Colonic mucosa (tissue), 4 donors: ENCODE measurements around the gene GPR108. TPM values are rescaled to one million over a fixed set of nuclear protein-coding genes. Genes with fewer than 3 reads are reported as not detected.

Experiments used
- DNase-seq: peaks from one replicate; pipeline ENCODE4 v3.0.0-alpha.2; 2020
- H3K27ac ChIP-seq: fragments of 200-600 bp; one replicate; pipeline ENCODE4 v1.8.0; 2021
- H3K27me3 ChIP-seq: fragments of 200-600 bp; one replicate; pipeline ENCODE4 v1.8.0; 2021
- H3K36me3 ChIP-seq: fragments of 200-600 bp; one replicate; pipeline ENCODE4 v1.8.0; 2021
- H3K4me1 ChIP-seq: fragments of 200-600 bp; one replicate; pipeline ENCODE4 v1.8.0; 2021; ENCODE audit warnings: mild to moderate bottlenecking
- H3K4me3 ChIP-seq: fragments of 200-600 bp; one replicate; pipeline ENCODE4 v1.8.0; 2021
- H3K9ac ChIP-seq, 2 donors: one replicate each; pipeline ENCODE4 v1.7.0; 2013; ENCODE audit warnings: control low read depth in 2 of 2, low read depth in 2 of 2, low read length in 2 of 2
- H3K9me3 ChIP-seq: fragments of 200-600 bp; one replicate; pipeline ENCODE4 v1.8.0; 2021
- CTCF ChIP-seq: fragments of 200-600 bp; IDR thresholded peaks from one replicate; pipeline ENCODE4 v1.8.0; 2022; ENCODE audit warnings: antibody characterized with exemption, mild to moderate bottlenecking
- intact Hi-C: fragments of 100-400 bp; cut with DNase I; formaldehyde crosslinking; loops from one replicate; pipeline ENCODE4 v1.14.1; 2022
- total RNA-seq, 2 donors: library from RNA; stranded (reverse); fragmentation: NEBNext Ultra II Directional in 1 of 2; extraction: Animal tissue kit (Norgen Biotek cat#: 25700) in 1 of 2; gene quantifications; one replicate each; pipeline ENCODE4 v1.2.1, GENCODE V29; 2021
- donor health status: healthy.
- donor health status: DM: no; HTN: no; CAD: no.
- donor health status: DM: no; HTN: no; CAD: no.

The GPR108 gene
- total RNA-seq, 2 donors from 2014 or later = 92.0 to 109 TPM

GRCh38 chr19:6745965-6746364, 8.6 kb upstream of the GPR108 start:
- Histone ChIP-seq H3K4me1 (peaks cover 3% of the 10 kb centered on the region), H3K36me3 (peaks cover 10% of the 10 kb centered on the region), H3K9me3 (no peaks in the 10 kb centered on the region), H3K27ac (no peak overlapping the region), H3K9ac (no peak overlapping the region), H3K27me3 (no peaks in the 10 kb centered on the region), H3K4me3 (no peak overlapping the region)
- intact Hi-C loops = no loop called here
- no peak for DNase-seq
- no peak for TF ChIP-seq CTCF

- peaks cover 10% of the 10 kb centered on the region for H3K36me3 ChIP-seq
- peaks cover 3% of the 10 kb centered on the region for H3K4me1 ChIP-seq
- peak; percentile 94 for DNase-seq
- peak overlapping the region; percentile 42 to 50 for H3K9ac ChIP-seq
- H3K27ac ChIP-seq = peak overlapping the region; percentile 58
- H3K9me3 ChIP-seq = no peaks in the 10 kb centered on the region
- H3K4me3 ChIP-seq = no peak overlapping the region
- no peak for TF ChIP-seq CTCF
- no peaks in the 10 kb centered on the region for H3K27me3 ChIP-seq
- intact Hi-C loops = no loop called here
These were observed 7.3 kb upstream of the GPR108 start for GRCh38 chr19:6744381-6745301.

GRCh38 chr19:6743714-6744380, 6.5 kb upstream of the GPR108 start:
- peak overlapping the region; percentile 58 for H3K27ac ChIP-seq
- peaks cover 10% of the 10 kb centered on the region for H3K36me3 ChIP-seq
- no peaks in the 10 kb centered on the region for H3K9me3 ChIP-seq
- H3K4me1 ChIP-seq = peaks cover 5% of the 10 kb centered on the region
- TF ChIP-seq CTCF = no peak
- H3K4me3 ChIP-seq = no peak overlapping the region
- no peak for DNase-seq
- intact Hi-C loops = no loop called here
- peak overlapping the region in 1 of 2 donors; percentile 42 for H3K9ac ChIP-seq
- no peaks in the 10 kb centered on the region for H3K27me3 ChIP-seq

GRCh38 chr19:6743066-6743465, 5.7 kb upstream of the GPR108 start:
- Histone ChIP-seq H3K4me1 (peaks cover 12% of the 10 kb centered on the region), H3K27ac (no peak overlapping the region), H3K27me3 (no peaks in the 10 kb centered on the region), H3K36me3 (peaks cover 10% of the 10 kb centered on the region), H3K4me3 (no peak overlapping the region), H3K9ac (no peak overlapping the region), H3K9me3 (no peaks in the 10 kb centered on the region)
- intact Hi-C loops = no loop called here
- no peak for DNase-seq
- TF ChIP-seq CTCF = no peak

- H3K36me3 ChIP-seq = no peaks in the 10 kb centered on the region
- DNase-seq = peak; percentile 66
- no peak for TF ChIP-seq CTCF
- H3K4me1 ChIP-seq = peaks cover 14% of the 10 kb centered on the region
- intact Hi-C loops = no loop called here
- H3K9me3 ChIP-seq = no peaks in the 10 kb centered on the region
- peak overlapping the region; percentile 85 for H3K27ac ChIP-seq
- H3K27me3 ChIP-seq = no peaks in the 10 kb centered on the region
- H3K9ac ChIP-seq = peak overlapping the region; percentile 94 to 100
- H3K4me3 ChIP-seq = peak overlapping the region; percentile 80
These were observed 3.4 kb upstream of the GPR108 start for GRCh38 chr19:6740589-6741343.
